GM12874 (cell line): Measurements from ENCODE around the gene PTOV1.

Experiments used
- TF ChIP-seq, protein P1 (sequence below): IDR thresholded peaks from 2 replicates; pipeline ENCODE4 v1.5.1; 2011; ENCODE audit warnings: low read depth, mild to moderate bottlenecking, control low read depth, low read length, moderate library complexity; ENCODE audit not compliant: insufficient read depth

The PTOV1 gene

DNA sequence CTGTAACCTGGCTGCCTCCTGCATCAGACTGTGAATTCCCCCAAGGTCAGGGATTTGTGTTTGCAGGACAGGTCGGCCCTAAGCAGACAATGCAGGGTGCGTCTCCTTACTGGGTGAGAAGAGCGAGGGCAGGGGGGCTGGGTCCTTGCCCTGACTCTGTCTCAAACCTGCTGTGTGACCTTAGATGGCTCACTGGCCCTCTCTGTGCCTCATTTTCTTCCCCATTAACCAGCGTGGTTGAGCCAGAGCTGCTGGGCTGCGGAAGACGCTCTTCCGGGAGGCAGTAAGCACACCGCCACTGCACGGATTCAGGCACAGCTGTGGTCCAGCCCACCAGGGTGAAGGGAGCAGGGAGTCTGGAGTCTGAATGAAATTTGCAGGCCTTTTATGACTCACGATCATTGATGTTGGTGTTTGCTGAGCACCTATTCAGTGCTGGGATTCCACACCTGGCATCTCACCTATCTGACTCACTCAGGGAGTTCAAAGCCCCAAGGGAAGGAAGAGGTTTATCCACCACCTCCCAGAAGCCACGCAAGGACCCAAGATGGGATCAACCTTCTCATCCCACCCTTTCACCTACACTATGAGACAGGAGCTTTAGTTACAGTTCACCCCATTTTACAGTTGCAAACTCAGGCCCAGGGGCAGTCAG, 23.7 kb downstream of the PTOV1 start:
- TF ChIP-seq, protein P1, sequence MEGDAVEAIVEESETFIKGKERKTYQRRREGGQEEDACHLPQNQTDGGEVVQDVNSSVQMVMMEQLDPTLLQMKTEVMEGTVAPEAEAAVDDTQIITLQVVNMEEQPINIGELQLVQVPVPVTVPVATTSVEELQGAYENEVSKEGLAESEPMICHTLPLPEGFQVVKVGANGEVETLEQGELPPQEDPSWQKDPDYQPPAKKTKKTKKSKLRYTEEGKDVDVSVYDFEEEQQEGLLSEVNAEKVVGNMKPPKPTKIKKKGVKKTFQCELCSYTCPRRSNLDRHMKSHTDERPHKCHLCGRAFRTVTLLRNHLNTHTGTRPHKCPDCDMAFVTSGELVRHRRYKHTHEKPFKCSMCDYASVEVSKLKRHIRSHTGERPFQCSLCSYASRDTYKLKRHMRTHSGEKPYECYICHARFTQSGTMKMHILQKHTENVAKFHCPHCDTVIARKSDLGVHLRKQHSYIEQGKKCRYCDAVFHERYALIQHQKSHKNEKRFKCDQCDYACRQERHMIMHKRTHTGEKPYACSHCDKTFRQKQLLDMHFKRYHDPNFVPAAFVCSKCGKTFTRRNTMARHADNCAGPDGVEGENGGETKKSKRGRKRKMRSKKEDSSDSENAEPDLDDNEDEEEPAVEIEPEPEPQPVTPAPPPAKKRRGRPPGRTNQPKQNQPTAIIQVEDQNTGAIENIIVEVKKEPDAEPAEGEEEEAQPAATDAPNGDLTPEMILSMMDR, result no peak

DNA sequence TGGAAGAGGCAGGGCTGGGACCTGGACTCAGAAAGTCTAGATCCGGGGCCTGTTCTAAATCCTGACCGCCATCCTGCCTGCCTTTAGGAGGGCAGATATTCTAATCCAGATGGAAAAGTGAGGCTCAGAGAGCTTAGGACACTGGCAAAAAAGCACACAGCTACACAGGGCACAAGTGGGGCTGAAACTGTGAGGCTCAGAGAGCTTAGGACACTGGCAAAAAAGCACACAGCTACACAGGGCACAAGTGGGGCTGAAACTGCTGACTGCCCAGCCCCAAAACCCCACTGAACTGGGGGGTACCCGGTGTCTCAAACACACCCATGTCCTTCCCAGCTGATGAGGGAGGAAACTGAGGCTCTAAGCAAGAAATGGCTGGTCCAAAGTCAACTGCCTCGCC, 24.2 kb downstream of the PTOV1 start:
- TF ChIP-seq, protein P1, result no peak

DNA sequence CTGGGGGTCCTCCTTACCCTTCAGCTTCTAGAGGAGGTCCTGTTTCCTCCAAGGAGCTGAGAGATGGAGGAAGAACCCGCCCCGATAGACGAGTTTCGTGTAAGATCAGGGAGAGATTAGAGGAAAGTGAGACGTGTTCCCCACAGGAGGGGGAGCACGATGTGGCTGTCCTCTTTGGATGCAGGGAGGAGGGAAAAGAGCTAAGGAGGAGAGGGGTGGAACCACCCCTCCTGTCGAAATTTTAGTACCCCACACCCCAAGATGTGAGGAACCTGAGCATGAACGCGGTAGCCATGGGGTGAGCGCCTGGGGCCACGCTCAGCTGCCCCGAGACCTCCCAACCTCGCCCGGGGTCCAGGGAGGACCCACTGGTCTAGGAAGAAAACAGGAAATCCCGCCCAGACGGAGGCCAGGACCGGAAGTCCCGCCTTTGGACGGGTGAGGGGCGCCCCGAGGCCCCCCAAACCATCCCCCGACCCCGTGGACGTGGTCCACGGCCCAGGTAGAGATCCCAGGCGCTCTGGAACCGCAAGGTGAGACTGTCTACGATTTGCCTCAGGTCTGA, 25.0 kb downstream of the PTOV1 start:
- TF ChIP-seq, protein P1, result no peak

DNA sequence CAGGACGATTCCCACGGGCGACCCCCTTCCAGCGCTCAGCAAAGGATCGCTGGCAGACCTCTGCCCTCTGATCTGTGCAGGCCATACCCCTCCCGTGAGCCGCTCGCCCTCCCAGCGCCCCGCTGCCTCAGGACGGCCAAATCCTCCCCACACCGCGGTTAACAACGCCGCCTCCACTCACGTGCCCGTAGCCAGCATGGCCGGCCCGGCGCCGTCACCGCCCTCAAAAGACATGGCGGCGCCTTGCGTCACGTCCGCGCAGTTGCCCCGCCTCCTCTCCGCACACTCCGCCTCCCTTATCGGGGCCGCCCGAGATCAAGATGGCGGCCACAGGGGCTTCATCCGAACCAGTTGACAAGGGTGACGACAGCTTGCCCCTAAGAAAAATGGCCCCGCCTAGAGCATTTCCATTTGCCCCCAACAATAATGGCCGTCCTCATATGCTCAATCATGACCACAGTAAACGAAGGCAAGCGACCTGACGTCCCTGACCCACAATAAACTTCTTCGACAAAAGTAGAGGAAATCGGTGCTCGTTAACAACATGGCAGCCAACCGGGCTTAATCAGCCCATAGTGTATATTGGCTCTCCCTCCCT, 25.6 kb downstream of the PTOV1 start:
- TF ChIP-seq, protein P1, result no peak

DNA sequence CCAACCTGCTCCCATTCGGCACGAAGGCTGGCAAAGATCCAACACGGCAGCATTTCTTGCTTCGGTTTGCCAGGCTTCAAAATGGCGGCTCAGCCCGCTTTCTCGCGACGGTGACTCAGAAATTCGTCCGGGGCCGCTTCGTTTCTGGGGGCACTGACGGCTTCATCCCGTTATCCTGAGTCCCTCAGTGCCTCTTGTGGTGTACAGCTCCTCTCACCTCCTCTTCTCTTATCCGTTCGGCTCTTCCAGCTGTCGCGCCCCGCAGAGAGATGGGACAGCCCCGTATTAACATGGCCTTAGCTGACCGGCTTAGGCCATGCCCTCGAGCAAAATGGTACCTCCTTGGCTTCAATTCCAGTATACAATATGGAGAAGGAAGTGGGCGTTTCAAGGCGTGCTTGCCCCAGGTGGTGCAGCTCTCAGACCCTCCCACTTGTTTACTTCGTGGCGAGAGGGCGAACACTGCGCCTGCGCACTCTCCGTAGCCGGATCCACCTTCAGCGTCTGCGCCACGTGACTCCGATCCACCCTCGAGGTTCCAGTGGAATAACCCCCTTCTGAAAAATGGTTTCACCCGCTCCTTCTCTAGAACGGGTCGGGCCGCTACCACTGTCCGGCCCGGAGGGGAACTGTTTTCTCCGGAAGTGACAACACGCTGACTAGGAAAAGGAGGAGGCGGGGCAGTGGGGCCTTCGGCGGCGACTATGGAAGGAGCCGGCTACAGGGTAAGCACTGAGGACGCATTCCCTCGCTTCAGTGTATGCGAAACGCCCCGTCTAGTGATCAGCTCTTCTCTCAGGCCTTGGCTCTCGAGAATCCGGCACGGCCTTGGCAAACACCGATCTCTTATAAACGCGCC, 26.3 kb downstream of the PTOV1 start, which contains the start of the genes AKT1S1 and TBC1D17:
Gene AKT1S1, minus strand, starts transcription at position 336 of the 859 bp plus-strand sequence. CDS start 4,060 bp downstream, outside the sequence.
Gene TBC1D17, plus strand, starts transcription at position 683 of the 859 bp plus-strand sequence. Its CDS starts 22 bp downstream, at position 705.
- TF ChIP-seq, protein P1, result no peak

DNA sequence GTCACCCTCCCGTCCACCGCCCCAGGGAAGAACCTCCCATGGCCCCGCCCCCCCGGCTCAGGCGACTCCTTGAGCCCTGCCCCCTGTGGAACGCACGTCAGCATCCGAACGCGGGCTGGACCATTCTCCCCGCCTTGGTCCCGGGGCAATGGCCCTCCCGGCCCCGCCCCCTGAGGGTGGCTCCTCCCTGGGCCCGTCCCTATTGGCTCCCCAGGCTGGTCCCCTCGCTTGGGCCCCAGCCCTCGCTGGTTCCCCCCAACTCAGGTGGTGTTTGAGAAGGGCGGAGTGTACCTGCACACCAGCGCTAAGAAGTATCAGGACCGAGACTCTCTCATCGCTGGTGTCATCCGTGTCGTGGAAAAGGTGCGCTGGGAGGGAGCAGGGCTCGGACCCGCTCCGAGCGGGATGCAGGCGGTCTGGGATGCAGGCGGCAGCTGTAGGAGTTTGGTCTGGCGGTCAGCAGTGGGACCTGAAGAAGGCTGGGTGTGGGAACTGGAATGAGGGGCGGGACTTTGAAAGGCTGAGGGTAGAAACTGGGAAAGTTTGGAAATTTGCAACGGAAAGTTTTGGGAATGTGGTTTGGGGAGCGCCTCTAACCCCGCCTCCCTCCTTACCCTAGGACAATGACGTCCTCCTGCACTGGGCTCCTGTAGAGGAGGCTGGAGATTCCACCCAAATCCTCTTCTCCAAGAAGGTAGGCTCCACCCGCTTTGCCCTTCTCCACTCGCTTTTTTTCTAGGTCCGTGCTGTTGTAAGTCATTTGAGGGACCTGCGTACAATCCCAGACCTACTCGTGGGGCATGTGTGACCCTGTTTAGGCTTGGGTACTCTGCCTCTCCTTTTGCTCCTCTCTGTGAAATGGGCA, 27.2 kb downstream of the PTOV1 start:
- TF ChIP-seq, protein P1, result no peak
